Suppressor macrophage treated with lipopolysaccharide for 4 hours (primary cell): ENCODE results near the gene POU2AF2.

ENCODE experiments used
- DNase-seq: peaks from one replicate; pipeline ENCODE4 v3.0.0-alpha.2; 2020

The POU2AF2 gene

GRCh38 chr11:111334532-111335502 is 89.3 kb downstream of the POU2AF2 start:
- DNase-seq: no peak

GRCh38 chr11:111335549-111335948 is 90.0 kb downstream of the POU2AF2 start:
- DNase-seq: no peak
